Astrocyte (in vitro differentiated cells and primary cell): ENCODE measurements around the gene ZBTB45. TPM values are rescaled to one million over a fixed set of nuclear protein-coding genes. Genes with fewer than 3 reads are reported as not detected.
A peak's percentile ranks its signal among the peaks of the same experiment; 100 is the strongest.

Experiments used
- DNase-seq: peaks from one replicate; pipeline ENCODE4 v3.0.0-alpha.2; 2010; ENCODE audit warnings: low read depth
- FAIRE-seq: peaks from 2 replicates; lab custom pipeline; 2011; peaks lifted over from hg19 to GRCh38; lab: Jason Lieb, UNC
- H2AFZ ChIP-seq: 2 replicates; pipeline ENCODE4 v1.6.0; 2012; ENCODE audit warnings: low read depth, low read length, inconsistent platforms
- H3K27ac ChIP-seq: 2 replicates; pipeline ENCODE4 v1.5.1; 2011; ENCODE audit warnings: low read depth, low read length, inconsistent platforms
- H3K27me3 ChIP-seq: 2 replicates; pipeline ENCODE4 v1.6.0; 2011; ENCODE audit warnings: low read length, inconsistent platforms; ENCODE audit not compliant: insufficient read depth
- H3K36me3 ChIP-seq: 2 replicates; pipeline ENCODE4 v1.5.1; 2011; ENCODE audit warnings: low read length, inconsistent platforms; ENCODE audit not compliant: insufficient read depth
- H3K4me1 ChIP-seq: 2 replicates; pipeline ENCODE4 v1.5.1; 2011; ENCODE audit warnings: low read length, inconsistent platforms; ENCODE audit not compliant: insufficient read depth
- H3K4me2 ChIP-seq: 2 replicates; pipeline ENCODE4 v1.6.0; 2012; ENCODE audit warnings: low read length, inconsistent platforms
- H3K4me3 ChIP-seq: 2 replicates; pipeline ENCODE4 v1.5.1; 2011; ENCODE audit warnings: low read depth, mild to moderate bottlenecking, low read length, inconsistent platforms; ENCODE audit not compliant: insufficient read depth
- H3K79me2 ChIP-seq: 2 replicates; pipeline ENCODE4 v1.6.0; 2012; ENCODE audit warnings: mild to moderate bottlenecking, low read length, inconsistent platforms; ENCODE audit not compliant: insufficient read depth
- H3K9ac ChIP-seq: 2 replicates; pipeline ENCODE4 v1.6.0; 2012; ENCODE audit warnings: mild to moderate bottlenecking, low read length, inconsistent platforms
- H3K9me3 ChIP-seq: 2 replicates; pipeline ENCODE4 v1.5.1; 2012; ENCODE audit warnings: low read depth, mild to moderate bottlenecking, low read length, inconsistent platforms; ENCODE audit not compliant: insufficient read depth
- H4K20me1 ChIP-seq: 2 replicates; pipeline ENCODE4 v1.6.0; 2012; ENCODE audit warnings: low read length, inconsistent platforms; ENCODE audit not compliant: insufficient read depth
- H3K27ac Mint-ChIP-seq: one replicate; pipeline ENCODE4 v1.8.0; 2021; ENCODE audit warnings: mild to moderate bottlenecking, mixed read lengths; ENCODE audit not compliant: unreplicated experiment
- H3K27me3 Mint-ChIP-seq: one replicate; pipeline ENCODE4 v1.8.0; 2021; ENCODE audit warnings: low read depth, mixed read lengths; ENCODE audit not compliant: unreplicated experiment
- H3K36me3 Mint-ChIP-seq: one replicate; pipeline ENCODE4 v1.8.0; 2021; ENCODE audit warnings: low read depth, mixed read lengths; ENCODE audit not compliant: unreplicated experiment
- H3K4me1 Mint-ChIP-seq: one replicate; pipeline ENCODE4 v1.8.0; 2021; ENCODE audit warnings: low read depth, mixed read lengths; ENCODE audit not compliant: unreplicated experiment
- H3K4me3 Mint-ChIP-seq: one replicate; pipeline ENCODE4 v1.8.0; 2021; ENCODE audit warnings: mild to moderate bottlenecking, moderate library complexity, mixed read lengths; ENCODE audit not compliant: unreplicated experiment
- H3K9me3 Mint-ChIP-seq: one replicate; pipeline ENCODE4 v1.8.0; 2021; ENCODE audit warnings: mild to moderate bottlenecking, mixed read lengths; ENCODE audit not compliant: unreplicated experiment
- CTCF ChIP-seq: IDR thresholded peaks from 2 replicates; pipeline ENCODE4 v1.5.1; 2011; ENCODE audit warnings: low read depth, mild to moderate bottlenecking, inconsistent platforms, low read length, moderate library complexity; ENCODE audit not compliant: insufficient read depth
- EZH2 ChIP-seq: IDR thresholded peaks from 2 replicates; pipeline ENCODE4 v1.6.1; 2012; ENCODE audit warnings: mild to moderate bottlenecking, low read length, inconsistent platforms; ENCODE audit not compliant: insufficient read depth
- total RNA-seq: library from RNA; stranded (reverse); gene quantifications from 2 replicates; pipeline ENCODE4 v1.2.1, GENCODE V29; 2021

ZBTB45 gene
- total RNA-seq, 1 donor from 2014 or later = 16.3 TPM

GRCh38 chr19:58562122-58563033 lies 42.8 kb upstream of the ZBTB45 start:
- Histone ChIP-seq H3K36me3 (no peaks in the 10 kb centered on the region), H3K9me3 (no peaks in the 10 kb centered on the region), H3K27me3 (peaks cover 10% of the 10 kb centered on the region), H3K4me3 (peak overlapping the region; percentile 46), H3K27ac (no peak overlapping the region), H3K9ac (peak overlapping the region; percentile 46), H3K4me2 (peak overlapping the region; percentile 78), H3K4me1 (peaks cover 28% of the 10 kb centered on the region), H4K20me1 (peaks cover 15% of the 10 kb centered on the region), H2AFZ (peak overlapping the region; percentile 18), H3K79me2 (peaks cover 11% of the 10 kb centered on the region)
- Mint-ChIP-seq H3K27ac (no peak overlapping the region), H3K4me3 (no peak overlapping the region), H3K36me3 (peaks cover 7% of the 10 kb centered on the region), H3K27me3 (no peaks in the 10 kb centered on the region), H3K9me3 (peaks cover 2% of the 10 kb centered on the region), H3K4me1 (peaks cover 4% of the 10 kb centered on the region)
- TF ChIP-seq EZH2 = peak; percentile 45
- TF ChIP-seq CTCF = no peak
- FAIRE-seq (no peak), DNase-seq (peak; percentile 44)

GRCh38 chr19:58561373-58562121 lies 41.9 kb upstream of the ZBTB45 start:
- Mint-ChIP-seq H3K4me1 (peaks cover 9% of the 10 kb centered on the region), H3K36me3 (peaks cover 7% of the 10 kb centered on the region), H3K27me3 (no peaks in the 10 kb centered on the region), H3K4me3 (peak overlapping the region; percentile 50), H3K27ac (no peak overlapping the region), H3K9me3 (peaks cover 2% of the 10 kb centered on the region)
- Histone ChIP-seq H4K20me1 (peaks cover 22% of the 10 kb centered on the region), H3K4me2 (peak overlapping the region; percentile 78), H3K27me3 (peaks cover 10% of the 10 kb centered on the region), H3K9me3 (no peaks in the 10 kb centered on the region), H3K4me3 (peak overlapping the region; percentile 46), H3K79me2 (peaks cover 19% of the 10 kb centered on the region), H3K27ac (no peak overlapping the region), H3K9ac (no peak overlapping the region), H2AFZ (no peak overlapping the region), H3K4me1 (peaks cover 36% of the 10 kb centered on the region), H3K36me3 (peaks cover 3% of the 10 kb centered on the region)
- no peak for FAIRE-seq
- no peak for TF ChIP-seq CTCF
- TF ChIP-seq EZH2 = no peak
- DNase-seq = no peak
